ENCODE measurements around the gene PAX2. TPM values are rescaled to one million over a fixed set of nuclear protein-coding genes. Genes with fewer than 3 reads are reported as not detected.

PAX2 gene
- total and polyA plus RNA-seq, 2 of the 13 experiments (the other 11 are each of a cell fraction or from before 2014, with no cell fraction given): not detected

GRCh38 chr10:100875484-100876166, 130.2 kb downstream of the PAX2 start (continued):
- TF ChIP-seq ZNF333 (CRISPR knock-in tag; IDR thresholded peaks at IDR 0.05; ENCODE audit: borderline replicate concordance): no peak
- TF ChIP-seq, protein P1, sequence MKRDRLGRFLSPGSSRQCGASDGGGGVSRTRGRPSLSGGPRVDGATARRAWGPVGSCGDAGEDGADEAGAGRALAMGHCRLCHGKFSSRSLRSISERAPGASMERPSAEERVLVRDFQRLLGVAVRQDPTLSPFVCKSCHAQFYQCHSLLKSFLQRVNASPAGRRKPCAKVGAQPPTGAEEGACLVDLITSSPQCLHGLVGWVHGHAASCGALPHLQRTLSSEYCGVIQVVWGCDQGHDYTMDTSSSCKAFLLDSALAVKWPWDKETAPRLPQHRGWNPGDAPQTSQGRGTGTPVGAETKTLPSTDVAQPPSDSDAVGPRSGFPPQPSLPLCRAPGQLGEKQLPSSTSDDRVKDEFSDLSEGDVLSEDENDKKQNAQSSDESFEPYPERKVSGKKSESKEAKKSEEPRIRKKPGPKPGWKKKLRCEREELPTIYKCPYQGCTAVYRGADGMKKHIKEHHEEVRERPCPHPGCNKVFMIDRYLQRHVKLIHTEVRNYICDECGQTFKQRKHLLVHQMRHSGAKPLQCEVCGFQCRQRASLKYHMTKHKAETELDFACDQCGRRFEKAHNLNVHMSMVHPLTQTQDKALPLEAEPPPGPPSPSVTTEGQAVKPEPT (CRISPR knock-in tag; IDR thresholded peaks at IDR 0.05; ENCODE audit: low read depth): no peak
- no peak for TF ChIP-seq EZH2 (conservative IDR thresholded peaks at IDR 0.05; ENCODE audit: low read depth, low read length)
- no peak for TF ChIP-seq GPBP1L1 (CRISPR knock-in tag; IDR thresholded peaks at IDR 0.05)
- TF ChIP-seq ZBTB20 (CRISPR knock-in tag; IDR thresholded peaks at IDR 0.05; ENCODE audit: borderline replicate concordance, low read depth): no peak
- no peak for TF ChIP-seq HOXA5 (CRISPR knock-in tag; IDR thresholded peaks at IDR 0.05)
- TF ChIP-seq, protein P2, sequence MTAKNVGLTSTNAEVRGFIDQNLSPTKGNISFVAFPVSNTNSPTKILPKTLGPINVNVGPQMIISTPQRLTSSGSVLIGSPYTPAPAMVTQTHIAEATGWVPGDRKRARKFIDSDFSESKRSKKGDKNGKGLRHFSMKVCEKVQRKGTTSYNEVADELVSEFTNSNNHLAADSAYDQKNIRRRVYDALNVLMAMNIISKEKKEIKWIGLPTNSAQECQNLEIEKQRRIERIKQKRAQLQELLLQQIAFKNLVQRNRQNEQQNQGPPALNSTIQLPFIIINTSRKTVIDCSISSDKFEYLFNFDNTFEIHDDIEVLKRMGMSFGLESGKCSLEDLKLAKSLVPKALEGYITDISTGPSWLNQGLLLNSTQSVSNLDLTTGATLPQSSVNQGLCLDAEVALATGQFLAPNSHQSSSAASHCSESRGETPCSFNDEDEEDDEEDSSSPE (CRISPR knock-in tag; IDR thresholded peaks at IDR 0.05): no peak
- no peak for TF ChIP-seq ZNF446 (CRISPR knock-in tag; IDR thresholded peaks at IDR 0.05)
- no peak for TF ChIP-seq SP1 (IDR thresholded peaks at IDR 0.05)
- TF ChIP-seq SP1 (CRISPR knock-in tag; IDR thresholded peaks at IDR 0.05): no peak
- TF ChIP-seq NFKBIZ (CRISPR knock-in tag; IDR thresholded peaks at IDR 0.05): no peak
- TF ChIP-seq ZNF460 (CRISPR knock-in tag; IDR thresholded peaks at IDR 0.05; ENCODE audit: borderline replicate concordance): no peak
- no peak for TF ChIP-seq FOXK2 (IDR thresholded peaks at IDR 0.05)
- no peak for TF ChIP-seq PTBP1 (IDR thresholded peaks at IDR 0.05; ENCODE audit: low read depth, low read length, poor library complexity, severe bottlenecking)
- peak; percentile 11; the same call in 1 of the 2 replicates for TF ChIP-seq ELF3 (CRISPR knock-in tag; IDR thresholded peaks at IDR 0.05)
- no peak for TF ChIP-seq ATRX (CRISPR knock-in tag; IDR thresholded peaks at IDR 0.05; ENCODE audit: borderline replicate concordance)
- no peak for TF ChIP-seq FIP1L1 (IDR thresholded peaks at IDR 0.05; ENCODE audit: borderline replicate concordance, insufficient read depth, low read depth, low read length)
- TF ChIP-seq, protein P3, sequence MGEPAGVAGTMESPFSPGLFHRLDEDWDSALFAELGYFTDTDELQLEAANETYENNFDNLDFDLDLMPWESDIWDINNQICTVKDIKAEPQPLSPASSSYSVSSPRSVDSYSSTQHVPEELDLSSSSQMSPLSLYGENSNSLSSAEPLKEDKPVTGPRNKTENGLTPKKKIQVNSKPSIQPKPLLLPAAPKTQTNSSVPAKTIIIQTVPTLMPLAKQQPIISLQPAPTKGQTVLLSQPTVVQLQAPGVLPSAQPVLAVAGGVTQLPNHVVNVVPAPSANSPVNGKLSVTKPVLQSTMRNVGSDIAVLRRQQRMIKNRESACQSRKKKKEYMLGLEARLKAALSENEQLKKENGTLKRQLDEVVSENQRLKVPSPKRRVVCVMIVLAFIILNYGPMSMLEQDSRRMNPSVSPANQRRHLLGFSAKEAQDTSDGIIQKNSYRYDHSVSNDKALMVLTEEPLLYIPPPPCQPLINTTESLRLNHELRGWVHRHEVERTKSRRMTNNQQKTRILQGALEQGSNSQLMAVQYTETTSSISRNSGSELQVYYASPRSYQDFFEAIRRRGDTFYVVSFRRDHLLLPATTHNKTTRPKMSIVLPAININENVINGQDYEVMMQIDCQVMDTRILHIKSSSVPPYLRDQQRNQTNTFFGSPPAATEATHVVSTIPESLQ (CRISPR knock-in tag; conservative IDR thresholded peaks at IDR 0.05): no peak
- TF ChIP-seq, protein P4, sequence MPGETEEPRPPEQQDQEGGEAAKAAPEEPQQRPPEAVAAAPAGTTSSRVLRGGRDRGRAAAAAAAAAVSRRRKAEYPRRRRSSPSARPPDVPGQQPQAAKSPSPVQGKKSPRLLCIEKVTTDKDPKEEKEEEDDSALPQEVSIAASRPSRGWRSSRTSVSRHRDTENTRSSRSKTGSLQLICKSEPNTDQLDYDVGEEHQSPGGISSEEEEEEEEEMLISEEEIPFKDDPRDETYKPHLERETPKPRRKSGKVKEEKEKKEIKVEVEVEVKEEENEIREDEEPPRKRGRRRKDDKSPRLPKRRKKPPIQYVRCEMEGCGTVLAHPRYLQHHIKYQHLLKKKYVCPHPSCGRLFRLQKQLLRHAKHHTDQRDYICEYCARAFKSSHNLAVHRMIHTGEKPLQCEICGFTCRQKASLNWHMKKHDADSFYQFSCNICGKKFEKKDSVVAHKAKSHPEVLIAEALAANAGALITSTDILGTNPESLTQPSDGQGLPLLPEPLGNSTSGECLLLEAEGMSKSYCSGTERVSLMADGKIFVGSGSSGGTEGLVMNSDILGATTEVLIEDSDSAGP (CRISPR knock-in tag; IDR thresholded peaks at IDR 0.05; ENCODE audit: borderline replicate concordance): no peak
- TF ChIP-seq, protein P5, sequence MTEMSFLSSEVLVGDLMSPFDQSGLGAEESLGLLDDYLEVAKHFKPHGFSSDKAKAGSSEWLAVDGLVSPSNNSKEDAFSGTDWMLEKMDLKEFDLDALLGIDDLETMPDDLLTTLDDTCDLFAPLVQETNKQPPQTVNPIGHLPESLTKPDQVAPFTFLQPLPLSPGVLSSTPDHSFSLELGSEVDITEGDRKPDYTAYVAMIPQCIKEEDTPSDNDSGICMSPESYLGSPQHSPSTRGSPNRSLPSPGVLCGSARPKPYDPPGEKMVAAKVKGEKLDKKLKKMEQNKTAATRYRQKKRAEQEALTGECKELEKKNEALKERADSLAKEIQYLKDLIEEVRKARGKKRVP (CRISPR knock-in tag; IDR thresholded peaks at IDR 0.05): no peak

Data from HepG2 (cell line).